Peyer's patch (tissue), 4 donors: ENCODE results near the gene SOD2.

ENCODE experiments used
- CTCF ChIP-seq, 6 experiments: fragments of 450-650 bp in 4 of 6; fragments of 200-600 bp in 2 of 6; sonication (generic) in 1 of 6; IDR thresholded peaks; one replicate each; pipeline ENCODE4 v1.5.1; 2017 to 2019; ENCODE audit warnings: antibody characterized with exemption in 6 of 6, mild to moderate bottlenecking in 3 of 6, moderate library complexity in 1 of 6
- POLR2A ChIP-seq, 2 donors: fragments of 450-650 bp; IDR thresholded peaks; one replicate each; pipeline ENCODE4 v1.5.1; 2017; ENCODE audit warnings: antibody characterized with exemption in 2 of 2, mild to moderate bottlenecking in 2 of 2, moderate library complexity in 2 of 2

- TF ChIP-seq CTCF (IDR thresholded peaks at IDR 0.05): no peak
- TF ChIP-seq POLR2A (IDR thresholded peaks at IDR 0.05): no peak
These were observed 1.1 kb downstream of the SOD2 start for GRCh38 chr6:159691963-159692287.
